Measurements from ENCODE around the gene PLK1.

The PLK1 gene

DNA sequence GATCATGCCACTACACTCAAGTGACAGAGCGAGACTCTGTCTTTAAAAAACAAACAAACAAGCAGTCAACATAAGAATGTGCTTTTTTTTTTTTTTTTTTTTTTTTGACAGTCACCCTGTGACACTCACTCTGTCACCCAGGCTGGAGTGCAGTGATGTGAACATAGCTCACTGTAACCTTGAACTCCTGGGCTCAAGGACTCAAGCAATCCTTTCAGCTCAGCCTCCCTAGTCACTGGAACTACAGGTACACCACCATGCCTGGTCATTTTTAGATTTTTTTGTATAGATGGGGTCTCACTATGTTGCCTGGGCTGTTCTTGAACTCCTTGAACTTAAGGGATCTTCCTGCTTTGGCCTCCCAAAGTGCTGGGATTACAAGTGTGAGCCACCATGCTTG is 60.8 kb downstream of the PLK1 start:
- no peaks in the 10 kb centered on the region for H3K36me3 ChIP-seq (ENCODE audit: insufficient read depth, low read length)
- H2AFZ ChIP-seq (ENCODE audit: low read length) = no peak overlapping the region
- no peak overlapping the region for H3K9ac ChIP-seq (ENCODE audit: low read depth, low read length, poor library complexity, severe bottlenecking)
- no peaks in the 10 kb centered on the region for H3K9me2 ChIP-seq (replicated peaks; ENCODE audit: low read depth, low read length)
- no peaks in the 10 kb centered on the region for H3F3A ChIP-seq (ENCODE audit: low read depth)
- H3K79me2 ChIP-seq (ENCODE audit: insufficient read depth, low read length) = no peaks in the 10 kb centered on the region
- H3K27me3 ChIP-seq (ENCODE audit: insufficient read depth, low read length, poor library complexity, severe bottlenecking) = no peaks in the 10 kb centered on the region
- no peaks in the 10 kb centered on the region for H4K20me1 ChIP-seq (ENCODE audit: insufficient read depth, low read length, poor library complexity, severe bottlenecking)
- no peak overlapping the region for H3K4me2 ChIP-seq (ENCODE audit: low read depth, low read length, poor library complexity, severe bottlenecking)
- H3K9me3 ChIP-seq (ENCODE audit: insufficient read depth, low read depth, low read length) = no peaks in the 10 kb centered on the region
- no peaks in the 10 kb centered on the region for H3K4me1 ChIP-seq (ENCODE audit: insufficient read depth, low read length, poor library complexity, severe bottlenecking)
- no peak overlapping the region for H3K4me3 ChIP-seq (ENCODE audit: low read length, poor library complexity, severe bottlenecking)
- TF ChIP-seq, protein P1, sequence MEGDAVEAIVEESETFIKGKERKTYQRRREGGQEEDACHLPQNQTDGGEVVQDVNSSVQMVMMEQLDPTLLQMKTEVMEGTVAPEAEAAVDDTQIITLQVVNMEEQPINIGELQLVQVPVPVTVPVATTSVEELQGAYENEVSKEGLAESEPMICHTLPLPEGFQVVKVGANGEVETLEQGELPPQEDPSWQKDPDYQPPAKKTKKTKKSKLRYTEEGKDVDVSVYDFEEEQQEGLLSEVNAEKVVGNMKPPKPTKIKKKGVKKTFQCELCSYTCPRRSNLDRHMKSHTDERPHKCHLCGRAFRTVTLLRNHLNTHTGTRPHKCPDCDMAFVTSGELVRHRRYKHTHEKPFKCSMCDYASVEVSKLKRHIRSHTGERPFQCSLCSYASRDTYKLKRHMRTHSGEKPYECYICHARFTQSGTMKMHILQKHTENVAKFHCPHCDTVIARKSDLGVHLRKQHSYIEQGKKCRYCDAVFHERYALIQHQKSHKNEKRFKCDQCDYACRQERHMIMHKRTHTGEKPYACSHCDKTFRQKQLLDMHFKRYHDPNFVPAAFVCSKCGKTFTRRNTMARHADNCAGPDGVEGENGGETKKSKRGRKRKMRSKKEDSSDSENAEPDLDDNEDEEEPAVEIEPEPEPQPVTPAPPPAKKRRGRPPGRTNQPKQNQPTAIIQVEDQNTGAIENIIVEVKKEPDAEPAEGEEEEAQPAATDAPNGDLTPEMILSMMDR (conservative IDR thresholded peaks at IDR 0.05; ENCODE audit: low read length) = no peak
- TF ChIP-seq EZH2phosphoT487 (IDR thresholded peaks at IDR 0.05; ENCODE audit: borderline replicate concordance) = no peak
